ENCODE measurements around the gene VAV3.

The VAV3 gene

DNA sequence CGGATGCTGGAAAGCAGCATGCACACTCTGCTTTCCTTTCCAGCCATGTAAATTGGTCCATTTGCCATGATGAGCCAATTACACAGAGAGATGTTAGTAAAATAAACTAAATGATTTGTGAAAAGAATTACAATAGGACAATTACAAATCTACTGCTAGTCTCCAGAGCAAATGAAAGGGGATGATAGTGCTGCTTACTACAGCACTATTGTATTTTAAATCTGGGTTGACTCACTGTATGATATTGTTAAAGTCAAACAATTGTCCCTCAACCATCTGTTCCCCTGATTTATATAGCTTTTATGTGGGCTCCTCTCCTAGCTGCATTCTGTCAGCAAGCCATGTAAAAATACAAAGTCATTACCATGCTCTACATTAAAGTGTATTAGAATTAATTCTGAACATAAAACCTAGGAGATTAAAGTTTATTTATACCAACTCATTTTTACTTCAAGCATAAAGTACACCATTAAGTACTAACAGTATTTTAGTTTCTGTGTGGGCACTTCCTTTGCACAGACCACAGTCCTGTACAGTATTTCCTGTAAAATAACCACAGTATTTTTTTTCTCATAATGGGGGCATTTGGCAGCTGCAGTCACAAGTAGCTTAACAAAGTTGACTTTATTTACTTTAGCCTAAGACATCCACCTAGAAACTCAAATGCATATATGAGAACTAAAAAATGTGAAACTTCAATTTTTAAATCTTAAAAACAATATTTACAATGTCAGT, 135.8 kb downstream of the VAV3 start:
- peak; percentile 24 to 63 for DNase-seq

- DNase-seq = no peak
Measured at GRCh38 chr1:107824946-107825345, 140.0 kb downstream of the VAV3 start.

GRCh38 chr1:107821340-107821739, 143.6 kb downstream of the VAV3 start:
- no peak for DNase-seq

GRCh38 chr1:107820801-107821200, 144.2 kb downstream of the VAV3 start:
- no peak for DNase-seq

- DNase-seq = no peak
Measured at GRCh38 chr1:107817935-107818334, 147.0 kb downstream of the VAV3 start.

- no peak for DNase-seq
Measured at GRCh38 chr1:107817206-107817605, 147.8 kb downstream of the VAV3 start.

DNA sequence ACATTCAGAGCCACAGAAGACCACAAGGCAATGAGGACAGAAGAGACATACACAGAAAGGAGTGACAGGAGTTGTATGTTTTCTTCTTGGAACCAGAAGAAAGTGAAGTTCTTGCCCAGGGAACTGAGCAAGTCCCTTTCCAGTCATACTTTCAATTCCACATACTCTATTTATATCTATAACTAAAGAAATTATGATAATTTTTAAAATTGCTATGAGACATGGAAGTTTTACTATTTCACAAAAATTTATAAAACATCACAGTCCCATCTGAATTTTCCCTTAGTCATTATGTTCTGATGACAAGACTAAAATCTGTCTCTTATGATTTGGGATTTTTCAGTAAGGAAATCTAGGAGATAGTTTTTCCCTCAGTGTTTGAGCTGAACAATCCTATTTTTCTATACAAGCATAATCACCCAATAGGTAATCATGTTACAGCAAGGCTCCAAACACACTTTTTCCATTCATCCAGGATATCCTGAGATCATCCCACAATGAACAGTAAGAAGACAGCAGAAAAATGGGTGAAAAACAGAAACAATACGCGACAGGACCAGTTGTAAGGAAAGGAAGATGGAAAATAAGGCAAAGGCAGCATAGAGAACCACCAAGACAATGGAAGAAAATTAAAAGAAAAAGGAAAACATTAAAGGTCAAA, 154.6 kb downstream of the VAV3 start:
- DNase-seq = no peak

DNA sequence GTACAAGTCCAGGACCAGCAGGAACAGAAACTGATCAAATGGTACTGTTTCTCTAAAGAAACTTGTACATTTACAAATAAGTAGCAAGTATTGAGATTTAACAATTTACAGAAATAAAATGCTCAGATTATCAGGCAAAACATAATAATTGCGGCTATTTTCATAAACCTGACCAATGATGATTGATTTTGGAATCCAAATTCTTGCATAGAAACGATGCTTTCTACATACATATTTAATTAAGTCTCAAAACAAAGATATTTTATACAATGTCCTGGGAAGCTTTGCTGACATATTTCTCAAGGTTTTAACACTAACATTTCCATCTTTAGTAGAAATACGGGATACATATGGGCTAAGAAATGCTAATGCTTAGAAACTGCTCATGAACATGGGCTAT, 157.1 kb downstream of the VAV3 start:
- DNase-seq = no peak

- no peak for DNase-seq
Measured at GRCh38 chr1:107807405-107807804, 157.6 kb downstream of the VAV3 start.

DNA sequence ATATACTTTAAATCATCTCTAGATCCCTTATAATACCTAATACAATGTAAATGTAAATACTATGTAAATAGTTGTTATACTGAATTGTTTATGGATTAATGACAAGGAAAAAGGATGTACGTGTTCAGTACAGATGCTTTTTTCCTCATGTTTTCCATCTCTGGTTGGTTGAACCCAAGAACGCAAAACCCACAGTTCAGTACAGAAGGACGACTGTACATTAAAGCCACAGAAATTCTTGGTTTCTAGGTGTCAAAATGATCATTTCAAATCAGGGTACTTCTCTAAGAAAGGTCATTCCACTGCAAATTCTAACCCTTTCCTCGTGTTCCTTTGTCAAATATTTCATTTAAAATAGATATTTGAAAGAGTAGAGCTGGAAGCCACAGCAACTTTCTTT, 158.1 kb downstream of the VAV3 start:
- DNase-seq = no peak

- no peak for DNase-seq
Measured at GRCh38 chr1:107804741-107805140, 160.2 kb downstream of the VAV3 start.

DNA sequence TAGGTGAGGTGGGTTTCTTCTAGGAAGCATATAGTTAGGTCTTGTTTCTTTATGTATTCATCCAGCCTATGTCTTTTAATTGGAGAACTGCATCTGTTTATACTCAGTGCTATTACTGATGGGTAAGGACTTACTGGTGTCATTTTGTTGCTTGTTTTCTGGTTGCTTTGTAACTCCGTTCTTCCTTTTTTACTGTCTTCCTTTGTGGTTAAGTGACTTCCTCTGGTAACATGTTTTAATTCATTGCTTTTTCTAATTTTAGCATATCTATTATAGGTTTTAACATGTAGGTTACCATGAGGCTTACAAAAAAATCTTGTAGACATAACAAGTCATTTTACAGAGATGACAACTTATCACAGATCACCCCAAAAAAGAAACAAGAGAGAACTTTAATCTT, 160.8 kb downstream of the VAV3 start:
- DNase-seq = no peak

GRCh38 chr1:107803579-107803978, 161.4 kb downstream of the VAV3 start:
- DNase-seq = no peak

DNA sequence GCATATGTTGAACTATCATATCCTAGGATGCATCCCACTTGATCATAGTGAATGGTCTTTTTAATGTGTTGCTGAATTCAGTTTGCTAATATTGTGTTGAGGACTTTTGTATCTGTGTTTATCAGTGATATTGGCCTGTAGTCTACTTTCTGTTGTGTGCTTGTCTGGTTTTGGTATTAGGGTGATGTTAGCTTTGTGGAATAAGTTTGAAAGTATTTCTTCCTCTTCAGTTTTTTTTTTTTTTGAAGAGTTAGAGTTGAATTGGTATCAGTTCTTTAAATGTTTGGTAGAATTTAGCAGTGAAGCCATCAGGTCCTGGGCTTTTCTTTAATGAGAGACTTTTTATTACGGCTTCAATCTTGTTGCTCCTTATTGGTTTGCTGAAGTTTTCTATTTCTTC, 162.3 kb downstream of the VAV3 start:
- no peak for DNase-seq

DNA sequence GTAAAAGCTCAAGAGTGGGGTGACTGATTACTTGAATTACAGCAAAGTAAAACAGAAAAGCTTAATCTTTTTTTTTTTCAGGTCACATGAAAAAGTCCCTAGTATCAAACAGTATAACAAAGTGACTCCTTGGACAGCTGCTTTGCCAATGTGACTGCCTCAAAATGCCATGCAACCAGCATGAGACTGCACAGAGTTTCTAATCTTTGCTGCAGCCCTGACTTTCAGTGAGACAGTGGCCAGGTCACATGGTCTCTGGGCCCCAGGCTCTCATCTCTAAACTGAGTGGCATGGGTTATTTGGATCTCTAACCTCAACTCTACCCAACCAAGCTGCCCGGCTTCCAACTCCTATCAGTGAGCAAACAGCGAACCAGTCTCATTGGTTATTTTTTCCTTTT, 169.0 kb downstream of the VAV3 start:
- DNase-seq = no peak

DNA sequence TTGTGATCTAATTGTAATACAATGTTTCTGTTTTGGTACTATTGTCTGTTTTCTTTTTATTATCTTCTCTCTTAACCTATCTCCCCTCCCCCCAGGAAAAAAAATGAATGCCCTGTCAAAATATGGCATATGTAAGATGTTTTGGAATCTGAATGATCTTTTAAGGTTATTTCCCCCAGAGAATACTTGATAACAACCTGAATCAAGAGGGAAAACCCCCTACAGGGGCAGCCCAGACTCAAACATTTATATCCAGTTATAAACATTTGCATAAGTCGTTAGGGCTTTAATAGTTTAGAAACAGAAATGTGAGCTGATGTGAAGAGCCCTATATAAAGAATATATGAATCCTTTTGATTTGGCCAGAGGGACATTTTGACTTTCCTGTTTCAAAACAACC, 169.5 kb downstream of the VAV3 start:
- no peak for DNase-seq

DNA sequence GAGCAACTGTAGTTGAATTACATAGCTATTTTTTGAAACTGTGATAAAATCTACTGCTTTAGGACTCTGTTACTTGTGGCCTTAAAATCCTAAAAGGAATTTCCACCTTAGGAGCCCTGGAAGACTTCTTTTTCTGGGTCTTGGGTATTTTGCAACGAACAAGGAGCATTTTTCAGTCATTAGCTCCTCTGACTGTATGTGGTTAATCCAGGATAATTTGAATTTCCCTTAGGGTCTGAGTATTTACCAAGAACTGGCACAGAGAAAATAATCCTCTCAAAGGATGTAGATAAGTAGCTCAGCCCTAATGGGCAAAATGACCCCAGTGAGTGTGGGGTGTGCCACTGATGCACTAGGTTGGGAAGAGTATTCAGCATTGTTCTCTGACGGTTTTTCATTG, 170.4 kb downstream of the VAV3 start:
- no peak for DNase-seq

DNA sequence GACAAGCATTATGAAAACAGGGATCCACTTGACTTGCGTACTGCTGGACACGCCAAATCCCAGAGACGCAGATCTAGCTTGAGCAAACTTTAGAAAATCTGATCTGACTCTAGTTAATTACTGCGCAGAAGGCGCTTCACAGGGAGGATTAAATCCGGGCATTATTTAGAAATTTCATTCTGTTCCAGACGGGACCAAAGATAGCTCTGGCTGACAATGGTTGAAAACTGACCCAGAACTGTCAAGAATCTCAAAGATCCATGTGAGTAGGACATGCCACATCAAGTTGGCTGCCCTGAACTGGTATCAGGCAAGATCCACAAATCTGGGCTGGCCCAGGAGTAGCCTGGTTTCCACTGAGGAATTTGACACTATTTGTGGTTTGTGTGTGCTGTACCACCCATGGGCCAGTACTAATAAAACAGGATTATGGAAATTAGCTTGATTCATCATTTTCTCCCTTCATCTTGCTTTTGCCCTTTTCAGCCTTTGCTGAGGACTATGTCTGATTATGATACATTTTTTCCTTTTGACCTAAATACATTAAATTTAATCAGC, 171.0 kb downstream of the VAV3 start:
- no peak for DNase-seq

- DNase-seq = no peak
Measured at GRCh38 chr1:107791348-107791747, 173.6 kb downstream of the VAV3 start.

DNA sequence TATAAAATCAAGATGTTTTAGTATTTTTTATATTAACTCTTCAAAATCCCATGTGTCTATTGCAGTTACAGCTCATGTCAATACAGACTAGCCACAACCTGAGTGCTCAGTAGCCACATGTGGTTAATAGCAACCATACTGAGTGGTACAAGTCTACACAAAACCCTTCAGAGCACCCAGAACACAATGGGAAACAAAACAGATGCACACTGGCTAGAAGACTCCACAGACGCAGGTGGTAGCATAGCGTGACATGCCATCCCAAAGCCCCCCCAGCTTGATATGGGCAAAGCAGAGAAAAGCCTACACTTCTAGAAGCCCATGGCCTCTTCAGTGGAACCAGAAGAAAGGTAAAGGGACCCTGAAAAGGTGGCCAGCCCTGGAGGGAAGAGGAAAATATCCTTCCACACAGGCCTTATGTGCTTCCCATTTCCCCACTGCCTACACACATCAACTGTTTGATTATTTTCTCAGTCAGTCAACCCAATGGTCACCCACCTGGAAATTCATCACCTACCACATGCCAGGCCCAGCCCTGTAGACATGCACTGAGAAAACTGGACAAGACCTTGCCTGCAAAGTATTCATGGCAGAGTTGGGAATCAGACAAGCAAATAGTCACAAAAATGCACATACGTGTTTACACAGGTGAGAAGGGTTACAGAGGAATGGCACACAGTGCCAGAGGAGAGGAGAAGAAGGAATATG, 175.0 kb downstream of the VAV3 start:
- DNase-seq = no peak

DNA sequence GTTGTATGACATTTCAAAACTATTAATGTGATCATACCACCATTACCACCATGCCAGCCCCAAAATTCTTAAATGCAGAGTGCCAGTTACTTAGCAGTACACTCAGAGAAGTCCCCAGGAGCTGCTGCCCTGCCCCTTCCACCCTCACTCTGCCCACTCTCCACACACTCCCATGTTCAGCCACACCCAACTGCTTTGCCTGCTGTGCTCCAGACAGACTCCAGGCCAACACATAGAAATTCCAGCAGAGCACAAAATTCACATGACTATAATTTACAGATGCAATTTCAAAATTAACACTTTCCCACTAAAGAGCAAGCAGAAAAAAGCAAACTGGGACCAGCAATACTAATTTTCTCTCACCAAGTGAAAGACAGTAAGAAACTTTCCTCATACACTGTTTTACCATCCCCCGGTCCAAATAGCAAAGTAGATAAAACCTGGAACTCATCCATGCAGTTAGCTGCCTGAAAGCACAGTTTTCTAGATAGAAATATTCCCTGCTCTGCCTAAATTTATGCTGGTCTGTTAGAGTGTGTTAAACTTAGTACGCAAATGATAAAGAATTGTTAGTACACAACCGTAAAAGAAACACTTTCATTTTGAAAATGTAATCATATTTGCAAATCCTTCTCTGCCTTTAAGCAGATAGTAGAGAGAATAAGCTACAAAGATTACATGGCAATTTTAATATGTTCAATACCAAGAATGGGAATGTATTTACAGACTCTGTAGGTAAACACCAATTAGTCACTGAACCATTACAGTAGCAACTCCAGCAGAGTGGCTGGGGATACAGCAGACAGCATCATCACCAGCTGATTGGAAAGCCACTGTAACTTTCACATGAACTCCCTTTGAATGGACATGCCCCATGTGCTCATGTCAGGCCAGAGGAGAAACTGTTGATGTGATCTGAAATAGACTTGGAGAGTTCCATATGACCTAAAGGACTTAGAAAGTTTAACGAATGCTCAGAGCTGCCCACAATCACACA, 176.5 kb downstream of the VAV3 start:
- peak in 1 of 2 experiments; percentile 11 for DNase-seq

- peak in 1 of 2 experiments; percentile 1 for DNase-seq
Measured at GRCh38 chr1:107787299-107787698, 177.7 kb downstream of the VAV3 start.
